ENCODE results near the gene SLC17A5.
"Not testable (repeated sequence)": the region's sequence is repeated elsewhere in the genome, so short reads cannot be mapped to it uniquely, and the experiment has no call there.

The SLC17A5 gene

GRCh38 chr6:73564578-73565345, 89.0 kb downstream of the SLC17A5 start:
- DNase-seq, result no peak

GRCh38 chr6:73562558-73562957, 91.2 kb downstream of the SLC17A5 start:
- no peak for DNase-seq

DNA sequence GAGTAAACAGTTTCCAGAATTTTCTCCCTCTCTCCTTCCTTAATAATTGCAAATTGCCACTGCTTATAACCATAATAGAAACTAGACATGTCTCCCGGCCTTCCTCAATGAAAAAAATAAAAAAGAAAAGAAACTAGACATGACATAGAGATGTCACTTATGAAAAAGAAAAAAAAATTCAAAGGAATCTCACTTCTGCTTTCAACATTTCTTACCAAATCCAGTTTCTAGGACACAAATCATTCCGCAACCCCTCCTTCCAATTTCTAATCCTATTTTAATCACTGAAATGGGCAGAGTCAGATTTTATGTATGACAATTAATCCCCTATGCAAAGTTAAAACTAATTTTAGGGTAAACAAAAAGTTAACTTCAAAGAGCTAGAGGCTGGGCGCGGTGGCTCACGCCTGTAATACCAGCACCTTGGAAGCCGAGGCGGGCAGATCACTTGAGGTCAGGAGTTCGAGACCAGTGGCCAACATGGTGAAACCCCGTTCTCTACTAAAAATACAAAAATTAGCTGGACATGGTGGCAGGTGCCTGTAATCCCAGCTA, 92.9 kb downstream of the SLC17A5 start:
- no peak for DNase-seq

DNA sequence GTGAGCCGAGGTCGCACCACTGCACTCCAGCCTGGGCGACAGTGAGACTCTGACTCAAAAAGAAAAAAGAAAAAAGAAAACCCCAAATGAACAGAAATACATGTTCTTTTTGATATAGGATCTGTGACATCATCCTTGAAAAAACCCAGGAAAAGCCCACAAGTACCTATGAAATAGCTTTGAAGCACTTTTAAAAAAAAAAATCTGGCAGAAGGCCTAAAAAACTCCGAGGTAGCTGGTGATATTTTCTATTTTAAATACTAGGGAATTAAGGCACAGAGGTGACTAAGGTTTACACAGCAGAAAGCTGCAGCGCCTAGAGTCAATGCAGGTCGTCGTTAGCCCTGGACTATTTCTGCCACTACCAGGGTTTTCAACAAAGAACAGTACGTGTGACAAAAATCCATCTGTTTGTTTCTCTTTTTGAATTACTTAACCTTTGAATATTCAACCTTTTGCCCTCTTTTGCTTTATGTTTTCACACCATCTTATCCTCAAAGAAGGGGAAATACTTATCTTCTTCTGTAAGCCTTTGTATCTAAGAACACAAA, 93.5 kb downstream of the SLC17A5 start:
- no peak for DNase-seq

GRCh38 chr6:73559399-73559794, 94.4 kb downstream of the SLC17A5 start:
- not testable (repeated sequence) for DNase-seq

DNA sequence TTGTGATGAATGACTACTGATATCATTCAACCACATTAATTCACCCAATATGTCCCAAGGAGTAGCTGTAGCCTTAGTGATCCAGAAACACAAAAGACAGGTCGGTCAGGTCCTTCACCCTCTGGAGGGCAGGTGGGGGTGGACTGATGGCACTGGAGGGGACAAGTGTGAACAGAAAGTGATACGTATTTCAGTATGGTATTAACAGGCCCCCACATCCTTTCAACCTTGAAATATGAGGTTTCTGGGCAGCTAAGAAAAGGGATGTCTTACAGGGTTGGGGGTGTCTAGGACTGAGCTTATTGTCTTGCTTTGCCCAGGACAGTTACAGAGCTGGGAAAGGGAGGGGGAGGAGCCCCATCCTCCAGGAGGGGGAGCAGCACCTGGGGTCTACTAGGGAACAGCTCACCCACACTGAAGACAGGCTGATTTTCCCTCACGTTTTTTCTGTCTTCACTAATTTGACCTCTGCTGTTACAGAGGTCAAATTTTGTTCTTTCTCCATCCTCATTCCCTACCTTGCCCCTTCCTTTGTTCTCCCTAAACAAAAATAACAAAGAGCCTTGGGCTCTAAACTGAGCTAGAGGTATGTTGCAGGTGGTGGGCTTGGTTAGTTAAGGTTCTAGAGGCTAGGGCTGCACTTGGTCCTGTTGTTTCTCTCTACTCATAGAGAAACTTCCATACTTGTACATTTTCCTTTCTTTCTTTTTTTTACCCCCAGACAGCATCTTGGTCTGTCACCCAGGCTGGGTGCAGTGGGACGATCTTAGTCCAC, 95.0 kb downstream of the SLC17A5 start:
- no peak for DNase-seq

- DNase-seq, result no peak
These were observed 97.0 kb downstream of the SLC17A5 start for GRCh38 chr6:73556836-73557235.

DNA sequence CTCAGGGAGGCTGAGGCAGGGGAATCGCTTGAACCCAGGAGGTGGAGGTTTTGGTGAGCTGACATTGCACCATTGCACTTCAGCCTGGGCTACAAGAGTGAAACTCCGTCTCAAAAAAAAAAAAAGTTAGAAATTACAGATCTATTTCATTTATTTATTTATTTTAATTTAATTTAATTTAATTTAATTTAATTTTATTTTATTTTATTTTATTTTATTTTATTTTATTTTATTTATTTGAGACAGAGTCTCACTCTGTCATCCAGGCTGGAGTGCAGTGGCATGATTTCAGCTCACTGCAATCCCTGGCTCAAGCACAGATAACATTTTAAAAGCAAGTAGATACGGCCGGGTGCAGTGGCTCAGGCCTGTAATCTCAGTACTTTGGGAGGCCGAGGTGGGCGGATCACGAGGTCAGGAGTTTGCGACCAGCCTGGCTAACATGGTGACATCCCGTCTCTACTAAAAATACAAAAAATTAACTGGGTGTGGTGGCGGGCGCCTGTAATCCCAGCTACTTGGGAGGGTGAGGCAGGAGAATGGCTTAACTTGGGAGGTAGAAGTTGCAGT, 98.3 kb downstream of the SLC17A5 start:
- DNase-seq, result not testable (repeated sequence)

GRCh38 chr6:73551115-73551514, 102.7 kb downstream of the SLC17A5 start:
- DNase-seq, result not testable (repeated sequence)

GRCh38 chr6:73548458-73549446, 105.0 kb downstream of the SLC17A5 start:
- no peak for DNase-seq

DNA sequence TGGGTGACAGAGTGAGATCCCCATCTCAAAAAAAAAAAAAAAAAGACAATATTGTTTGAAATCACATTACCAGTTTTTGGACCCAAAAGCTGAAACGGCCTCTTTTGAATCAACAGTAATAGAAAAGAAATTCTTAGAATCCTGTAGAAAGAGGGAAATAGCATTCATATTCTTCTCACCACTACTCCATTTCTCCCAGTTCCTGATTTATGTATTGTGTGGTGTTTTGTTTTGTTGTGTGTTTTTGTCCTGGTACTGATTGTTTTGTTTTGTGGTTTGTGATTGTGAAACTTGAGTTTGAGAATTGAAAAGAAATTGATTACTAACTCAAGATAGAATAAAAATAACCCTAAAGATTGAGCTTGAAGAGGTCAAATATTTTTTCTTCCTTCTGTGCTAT, 106.8 kb downstream of the SLC17A5 start:
- DNase-seq, result no peak

All from HCEC 1CT (cell line).